ENCODE measurements around the gene CFAP141. TPM values are rescaled to one million over a fixed set of nuclear protein-coding genes. Genes with fewer than 3 reads are reported as not detected.
A peak's percentile ranks its signal among the peaks of the same experiment; 100 is the strongest.

CFAP141 gene
- total RNA-seq, 1 donor from 2014 or later: not detected

DNA sequence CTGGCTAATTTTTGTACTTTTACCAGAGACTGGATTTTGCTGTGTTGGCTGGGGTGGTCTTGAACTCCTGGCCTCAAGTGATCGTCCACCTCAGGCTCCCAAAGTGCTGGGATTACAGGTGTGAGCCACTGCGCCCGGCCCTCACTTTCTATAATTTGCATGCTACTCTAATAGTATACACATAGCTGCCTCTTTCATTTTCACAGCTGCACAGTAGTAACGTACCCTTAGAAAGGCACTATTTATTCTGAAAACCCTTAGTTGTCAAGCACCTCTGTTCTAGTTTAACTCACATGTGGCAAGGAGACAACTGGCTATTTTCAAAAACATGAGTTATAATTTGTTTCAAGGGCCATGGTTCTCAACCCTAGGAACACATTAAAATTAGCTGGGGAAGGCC is 31.5 kb downstream of the CFAP141 start:
- FAIRE-seq: no peak

GRCh38 chr1:154171880-154172279 is 34.3 kb downstream of the CFAP141 start:
- no peak for FAIRE-seq

More for the DNA sequence above, 31.5 kb downstream of the CFAP141 start:
- no peak for DNase-seq (ENCODE audit: low spot score in 2 of 2)

DNA sequence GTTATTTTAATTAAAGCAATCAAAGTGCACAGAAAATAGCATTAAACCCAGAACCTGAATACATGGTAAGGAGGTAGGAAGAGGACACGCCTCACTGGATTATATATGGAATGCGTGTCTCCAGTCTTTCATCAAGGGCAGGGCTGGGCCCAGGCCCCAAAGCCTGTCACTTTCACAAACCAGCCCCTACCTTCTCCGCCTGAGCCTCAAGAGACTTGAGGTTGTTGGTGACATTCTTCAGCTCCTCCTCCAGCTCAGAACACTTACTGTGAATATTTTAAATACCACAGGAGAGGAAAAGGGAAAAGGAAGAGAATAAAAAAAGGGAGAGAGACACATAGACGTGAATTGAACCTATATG is 34.9 kb downstream of the CFAP141 start:
- DNase-seq (ENCODE audit: low spot score in 2 of 2) (no peak), FAIRE-seq (no peak)

More at GRCh38 chr1:154171880-154172279, 34.3 kb downstream of the CFAP141 start:
- no peak for DNase-seq (ENCODE audit: low spot score in 2 of 2)

DNA sequence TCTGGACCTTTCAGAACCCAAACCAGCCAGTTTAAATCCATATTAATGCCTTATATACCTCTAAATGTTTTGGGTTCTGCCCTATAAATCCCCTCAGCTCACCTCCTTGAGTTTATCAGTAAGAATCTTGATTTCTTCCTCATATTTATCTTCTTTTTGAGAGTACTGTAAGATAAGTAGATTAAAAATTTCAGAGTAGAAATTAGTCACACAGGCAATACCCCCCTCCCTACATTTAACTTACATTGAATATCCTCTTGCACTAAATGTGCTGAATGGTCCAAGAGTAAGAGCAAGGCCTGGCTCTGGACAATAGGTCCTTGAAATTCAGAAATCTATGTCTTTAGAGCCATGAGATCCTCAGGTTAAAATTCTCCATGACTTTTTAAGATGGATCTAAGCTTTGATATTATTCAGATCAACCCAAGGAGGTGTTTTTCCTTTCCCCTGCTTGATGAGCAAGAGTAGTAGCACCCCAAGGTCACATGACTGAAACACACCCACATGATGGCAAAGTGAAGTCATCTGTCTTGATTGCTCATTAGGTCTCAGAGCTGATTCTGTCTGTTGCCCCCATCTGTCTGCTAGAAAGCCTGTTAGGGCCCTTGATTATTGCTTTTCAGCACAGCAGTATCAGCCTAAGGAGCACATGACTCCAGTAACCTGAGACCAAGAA is 35.4 kb downstream of the CFAP141 start:
- FAIRE-seq: no peak
- no peak for DNase-seq (ENCODE audit: low spot score in 2 of 2)

DNA sequence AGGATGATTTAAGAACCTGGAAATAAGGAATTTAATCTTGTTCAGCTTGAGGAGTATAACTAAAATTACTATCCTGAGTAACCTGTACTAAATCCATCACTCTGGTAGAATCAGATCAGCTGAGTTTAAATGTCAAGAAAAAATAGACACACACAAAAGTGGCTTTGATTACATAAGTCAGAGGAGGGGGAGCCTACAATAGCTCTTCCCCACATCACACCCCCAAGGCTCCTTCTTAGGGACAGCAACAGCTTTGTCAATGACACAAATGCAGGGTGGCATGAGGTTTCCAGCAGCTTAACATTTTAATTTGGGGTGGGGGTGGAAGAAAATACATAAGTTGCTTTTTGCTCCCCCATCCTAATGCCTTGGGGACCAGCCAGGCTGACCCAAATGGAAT is 38.7 kb downstream of the CFAP141 start:
- DNase-seq (ENCODE audit: low spot score in 2 of 2) (no peak), FAIRE-seq (no peak)

DNA sequence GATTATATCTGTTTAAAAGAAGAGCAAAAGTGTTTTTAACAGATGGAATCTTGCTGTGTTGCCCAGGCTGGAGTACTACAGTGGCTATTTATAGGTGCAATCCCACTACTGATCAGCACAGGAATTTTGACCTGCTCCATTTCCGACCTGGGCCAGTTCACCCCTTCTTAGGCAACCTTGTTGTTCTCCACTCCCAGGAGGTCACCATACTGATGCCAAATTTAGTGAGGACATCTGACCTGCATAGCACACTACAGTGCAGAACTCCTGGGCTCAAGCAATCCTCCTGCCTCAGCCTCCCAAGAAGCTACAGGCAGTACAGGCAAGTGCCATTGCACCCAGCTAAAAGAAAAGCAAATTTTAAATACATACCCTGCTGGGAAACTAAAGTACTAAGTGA is 39.9 kb downstream of the CFAP141 start:
- FAIRE-seq (no peak), DNase-seq (ENCODE audit: low spot score in 2 of 2) (no peak)

DNA sequence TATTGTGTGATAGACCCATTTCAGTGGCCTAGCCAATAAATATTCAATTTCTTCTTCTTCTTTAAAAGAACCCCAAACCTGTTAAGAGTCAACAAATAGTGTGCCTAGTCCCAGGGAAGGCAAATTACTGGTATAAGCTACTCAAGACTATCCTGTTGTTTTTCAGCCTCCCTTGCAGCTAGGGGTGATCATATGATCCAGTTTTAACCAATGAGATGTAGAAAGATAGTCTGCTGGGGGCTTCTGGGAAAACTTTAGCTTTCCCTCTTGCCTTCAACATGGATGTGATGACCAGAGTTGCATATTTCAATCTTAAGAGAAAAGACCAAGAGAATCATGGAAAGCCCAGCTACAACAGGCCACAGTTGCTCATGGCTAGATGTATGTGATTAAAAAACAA is 46.6 kb downstream of the CFAP141 start:
- DNase-seq (ENCODE audit: low spot score in 2 of 2) (no peak), FAIRE-seq (no peak)

GRCh38 chr1:154158307-154159125 is 47.6 kb downstream of the CFAP141 start:
- no peak for FAIRE-seq
- no peak for DNase-seq (ENCODE audit: low spot score in 2 of 2)

GRCh38 chr1:154157520-154158306 is 48.4 kb downstream of the CFAP141 start:
- no peak for DNase-seq (ENCODE audit: low spot score in 2 of 2)

GRCh38 chr1:154155251-154155650 is 50.9 kb downstream of the CFAP141 start:
- FAIRE-seq: no peak
- DNase-seq (ENCODE audit: low spot score in 2 of 2): no peak

More at GRCh38 chr1:154157520-154158306, 48.4 kb downstream of the CFAP141 start:
- no peak for FAIRE-seq

- FAIRE-seq (no peak), DNase-seq (ENCODE audit: low spot score in 2 of 2) (peak in 1 of 2 donors; percentile 17)
Measured at GRCh38 chr1:154154534-154155191, 51.5 kb downstream of the CFAP141 start, which contains the start of gene NUP210L. TSS of gene NUP210L (minus strand) at chr1:154155073.

- no peak for FAIRE-seq
- DNase-seq (ENCODE audit: low spot score in 2 of 2): no peak
Measured at GRCh38 chr1:154154053-154154452, 52.1 kb downstream of the CFAP141 start.

DNA sequence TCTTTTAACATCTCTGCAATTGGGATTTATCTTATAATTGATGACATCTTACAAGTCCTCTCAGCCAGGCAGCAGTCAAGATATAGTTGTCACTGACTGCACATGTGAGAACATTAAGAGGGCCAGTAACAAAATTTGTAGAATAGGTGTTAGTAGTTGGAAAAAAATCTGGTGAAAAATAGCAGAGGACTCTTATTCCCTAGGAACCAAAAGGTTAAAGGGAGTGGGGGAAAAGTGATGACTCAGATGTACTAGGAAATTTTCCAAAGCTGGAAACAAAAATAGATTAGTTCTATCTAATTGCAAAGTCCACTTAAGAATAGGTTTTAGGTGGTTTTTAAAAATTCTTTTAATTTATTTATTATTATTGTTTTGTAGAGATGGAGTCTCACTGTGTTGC is 54.8 kb downstream of the CFAP141 start:
- FAIRE-seq (no peak), DNase-seq (ENCODE audit: low spot score in 2 of 2) (no peak)

Small RNA genes lying within 50 kb of the gene (small RNA-seq; reads per million reads assigned to genes)
- gene MIR190B: 0.10 reads per million

Other genes with a start within 250 kb of the CFAP141 start
- 2.4 TPM for gene CRTC2, start 247.7 kb downstream of the CFAP141 start, total RNA-seq
- gene SLC39A1, start 242.8 kb downstream of the CFAP141 start, total RNA-seq: 24.1 TPM
- 7.7 TPM for gene CREB3L4, start 238.4 kb downstream of the CFAP141 start, total RNA-seq
- gene JTB, start 228.7 kb downstream of the CFAP141 start, total RNA-seq: 57.5 TPM
- 3.7 TPM for gene RAB13, start 220.0 kb downstream of the CFAP141 start, total RNA-seq
- gene RPS27, start 215.6 kb downstream of the CFAP141 start, total RNA-seq: 2,198 TPM
- gene NUP210L, start 51.3 kb downstream of the CFAP141 start, total RNA-seq: 0.41 TPM
- gene TPM3, start 14.2 kb downstream of the CFAP141 start, total RNA-seq: 245 TPM
- gene UBAP2L, start 14.6 kb upstream of the CFAP141 start, total RNA-seq: 35.5 TPM
- 75.8 TPM for gene HAX1, start 66.3 kb upstream of the CFAP141 start, total RNA-seq
- not detected for gene AQP10, start 114.8 kb upstream of the CFAP141 start, total RNA-seq
- gene ATP8B2, start 119.2 kb upstream of the CFAP141 start, total RNA-seq: 25.3 TPM
- 3.3 TPM for gene IL6R, start 199.0 kb upstream of the CFAP141 start, total RNA-seq

All from frontal cortex (tissue), 4 donors.